SKM-1 (cell line): ENCODE results near the gene PHLDA2.

Source experiments
- DNase-seq: peaks from one replicate; lab custom pipeline; 2025; ENCODE audit not compliant: unreplicated experiment; lab: John Stamatoyannopoulos, UW

PHLDA2 gene

DNA sequence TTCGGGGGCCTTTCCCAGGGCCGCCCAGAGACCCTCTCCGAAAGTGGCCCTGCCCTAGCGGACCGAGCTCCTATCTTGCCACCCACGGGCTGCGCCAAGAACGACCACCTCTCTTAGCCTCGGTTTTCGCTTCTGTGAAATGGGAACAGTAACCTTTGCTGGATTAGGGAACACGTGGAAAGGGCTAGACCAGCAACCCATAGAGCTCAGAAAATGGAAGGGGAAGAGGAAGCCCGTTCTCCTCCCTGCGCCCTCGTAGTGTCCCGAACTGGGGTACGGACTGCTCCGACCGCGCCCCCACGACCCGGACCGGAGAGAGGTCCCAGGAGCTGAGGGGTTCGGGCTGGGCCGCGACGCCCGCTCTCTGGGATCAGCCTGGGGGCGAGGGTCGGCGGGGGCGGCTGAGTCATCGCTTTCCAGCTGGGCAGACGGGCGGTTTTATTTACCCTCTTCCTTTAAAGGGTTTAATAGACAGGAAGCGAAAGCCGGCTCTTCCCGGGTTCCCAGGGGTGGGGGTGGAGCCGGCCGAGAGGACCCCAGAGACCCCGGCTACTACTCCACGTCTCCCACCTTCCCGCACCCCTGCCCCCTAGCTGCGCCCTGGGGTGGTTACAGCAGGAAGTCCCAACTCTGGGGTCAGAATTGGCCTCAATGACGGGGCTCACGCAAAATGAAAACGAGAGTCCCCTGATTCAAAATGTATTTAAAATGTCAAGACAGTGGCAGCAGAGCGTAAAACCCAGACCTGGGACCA is 907 bp upstream of the PHLDA2 start:
- peak; percentile 11 for DNase-seq

DNA sequence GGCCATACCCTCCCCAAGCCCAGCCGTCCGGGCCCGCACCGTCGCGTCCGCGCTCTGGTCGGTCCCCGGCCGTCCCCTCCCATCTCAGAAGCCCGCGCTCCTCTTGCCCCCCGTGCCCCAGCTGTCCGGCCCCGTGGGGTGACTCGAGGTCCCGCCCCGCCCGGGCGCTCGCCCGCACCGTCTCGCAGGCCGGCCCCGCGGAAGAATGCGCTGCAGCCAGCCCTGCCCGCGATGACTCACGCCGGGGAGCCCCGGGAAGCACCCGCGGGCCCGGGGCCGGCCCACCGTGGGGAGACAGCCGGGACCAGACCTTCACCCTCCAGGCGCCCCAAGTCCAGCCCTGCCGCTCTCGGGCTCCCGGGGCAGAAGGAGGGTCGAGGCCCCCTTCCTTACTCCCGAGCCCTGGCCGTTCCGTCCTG is 320 bp upstream of the PHLDA2 start:
- DNase-seq, result no peak

DNA sequence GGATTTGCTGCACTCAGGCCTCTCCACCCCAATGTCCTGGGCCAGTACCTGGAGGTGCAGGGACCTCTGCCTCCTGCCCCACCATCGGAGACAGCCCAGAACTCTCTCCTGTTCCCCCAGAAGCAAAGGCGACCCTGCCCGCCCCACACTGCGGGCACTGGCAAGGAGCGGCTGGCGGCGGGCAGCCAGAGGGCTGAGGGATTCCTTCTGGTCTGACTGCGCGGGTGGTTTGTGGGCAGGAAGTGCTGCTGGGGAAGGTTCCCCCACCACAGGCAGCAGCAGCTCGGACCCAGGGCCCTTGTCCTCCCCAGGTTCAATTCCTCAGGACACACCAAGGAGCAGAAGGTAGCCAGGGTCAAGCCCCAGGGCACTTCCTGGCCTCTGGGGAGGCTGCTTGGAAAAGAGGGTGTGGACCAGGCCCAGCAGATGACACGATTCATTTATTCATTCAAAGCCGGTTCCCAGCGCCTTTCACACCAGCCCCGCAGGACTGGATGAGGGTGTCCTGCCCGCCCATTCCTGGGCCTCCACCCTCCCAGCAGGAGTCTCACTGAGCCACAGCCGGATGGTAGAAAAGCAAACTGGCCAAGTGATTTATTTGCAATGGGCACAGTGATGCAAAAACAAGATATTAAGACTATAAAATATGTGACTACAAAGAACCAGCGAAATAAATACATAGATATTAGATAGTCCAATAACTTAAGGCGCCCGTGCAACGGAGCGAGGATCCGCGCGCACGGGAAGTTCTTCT is 1.2 kb downstream of the PHLDA2 start:
- DNase-seq, result no peak

DNA sequence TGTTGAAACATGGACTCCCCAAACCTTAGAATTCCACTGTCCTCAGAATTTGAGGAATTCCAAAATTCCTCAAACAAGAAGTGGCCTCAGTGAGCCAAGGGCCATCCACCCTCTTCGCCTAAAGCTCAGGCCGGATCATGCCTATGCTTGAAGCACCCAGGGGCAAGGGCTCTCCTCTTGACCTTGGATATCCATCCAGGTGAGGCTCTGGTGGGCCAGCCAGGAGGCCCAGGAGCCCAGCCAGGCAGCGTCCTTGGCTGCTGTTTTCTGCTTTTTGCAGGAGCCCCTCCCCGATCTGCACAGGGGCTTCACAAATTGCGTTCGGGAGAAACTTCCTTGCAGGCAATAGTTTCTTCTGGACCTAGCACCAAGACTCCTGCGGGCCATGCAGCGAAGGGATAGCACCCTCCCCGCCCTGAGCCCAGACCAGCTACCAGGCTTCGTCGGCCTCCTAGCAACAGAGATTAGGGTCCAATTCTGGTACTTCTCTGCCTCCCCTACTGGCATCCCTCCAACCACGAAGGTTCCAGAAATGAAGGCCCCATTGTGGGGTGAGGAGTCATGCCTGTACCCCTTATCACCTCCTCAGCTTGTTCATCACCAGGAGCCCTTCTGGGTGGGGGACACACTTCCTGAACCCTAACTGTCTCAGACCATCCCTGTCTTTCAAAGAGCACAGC is 2.0 kb downstream of the PHLDA2 start:
- DNase-seq, result no peak

DNA sequence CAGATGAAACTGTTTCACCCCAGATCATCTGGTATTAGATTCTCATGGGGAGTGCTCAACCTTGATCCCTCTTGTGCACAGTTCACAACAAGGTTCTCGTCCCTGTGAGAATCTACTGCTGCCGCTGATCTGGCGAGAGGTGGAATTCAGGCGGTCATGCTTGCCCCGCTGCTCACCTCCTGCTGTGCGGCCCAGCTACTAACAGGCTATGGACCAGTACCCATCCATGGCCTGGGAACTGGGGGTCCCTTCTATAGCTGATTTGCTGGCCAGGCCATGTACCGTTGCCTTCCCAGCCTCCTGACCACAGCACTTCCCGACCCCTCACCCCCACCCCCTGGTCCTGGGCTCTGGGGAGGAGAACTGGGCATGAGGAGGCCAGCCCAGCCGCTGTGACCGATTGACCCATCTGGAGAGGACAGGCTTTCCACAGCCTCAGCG is 2.6 kb downstream of the PHLDA2 start:
- no peak for DNase-seq

DNA sequence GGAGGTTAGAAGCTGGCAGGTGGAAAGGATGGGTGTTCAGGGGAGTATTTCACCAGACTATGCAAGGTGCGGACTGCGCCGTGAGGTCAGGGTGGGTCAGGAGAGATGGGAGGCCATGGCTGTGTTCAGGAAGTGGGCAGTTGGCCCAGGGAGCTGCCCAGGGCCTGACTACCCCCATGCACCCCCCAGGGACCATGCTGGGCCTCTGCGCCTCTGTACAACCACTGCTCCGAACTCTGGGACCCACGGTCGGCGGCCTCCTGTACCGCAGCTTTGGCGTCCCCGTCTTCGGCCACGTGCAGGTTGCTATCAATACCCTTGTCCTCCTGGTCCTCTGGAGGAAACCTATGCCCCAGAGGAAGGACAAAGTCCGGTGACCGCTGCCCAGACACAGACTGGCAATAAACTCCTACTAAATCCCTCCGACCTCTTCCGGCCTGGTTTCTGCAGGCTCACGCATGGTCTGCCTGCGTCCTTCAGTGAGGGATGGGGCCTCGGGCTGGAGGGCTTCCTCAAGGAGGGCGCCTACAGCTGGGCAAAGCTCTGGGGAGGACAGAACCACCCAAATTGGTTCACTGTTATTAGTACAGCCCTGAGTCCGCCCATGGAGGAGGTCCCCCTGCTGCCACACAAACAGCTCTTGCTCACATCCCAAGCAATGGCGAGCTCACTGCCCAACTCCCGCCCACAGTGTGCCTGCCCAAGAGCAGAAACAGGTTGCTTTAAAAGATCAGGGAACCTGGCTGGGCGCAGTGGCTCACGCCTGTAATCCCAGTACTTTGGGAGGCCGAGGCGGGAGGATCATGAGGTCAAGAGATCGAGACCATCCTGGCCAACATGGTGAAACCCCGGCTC is 4.2 kb downstream of the PHLDA2 start:
- no peak for DNase-seq

DNA sequence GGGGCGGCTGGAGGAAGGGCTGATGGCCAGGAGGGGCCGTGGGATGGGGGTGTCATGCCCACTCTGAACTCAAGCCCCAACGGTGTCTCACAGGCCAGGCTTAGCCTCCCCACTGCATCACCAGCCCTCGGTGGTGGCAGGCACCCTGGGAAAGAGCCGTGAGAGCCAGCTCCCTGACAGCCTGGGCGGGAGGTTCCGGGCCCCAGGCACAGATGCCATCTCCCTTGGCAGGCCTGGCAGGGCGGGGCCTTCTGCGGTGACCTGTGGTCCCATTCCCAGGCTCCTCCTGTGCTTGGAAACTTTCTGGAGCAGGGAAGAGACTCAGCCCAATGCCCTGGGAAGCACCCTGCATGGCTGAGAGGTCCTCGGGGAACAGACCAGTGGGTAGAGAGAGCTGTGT is 4.8 kb downstream of the PHLDA2 start:
- DNase-seq, result no peak

DNA sequence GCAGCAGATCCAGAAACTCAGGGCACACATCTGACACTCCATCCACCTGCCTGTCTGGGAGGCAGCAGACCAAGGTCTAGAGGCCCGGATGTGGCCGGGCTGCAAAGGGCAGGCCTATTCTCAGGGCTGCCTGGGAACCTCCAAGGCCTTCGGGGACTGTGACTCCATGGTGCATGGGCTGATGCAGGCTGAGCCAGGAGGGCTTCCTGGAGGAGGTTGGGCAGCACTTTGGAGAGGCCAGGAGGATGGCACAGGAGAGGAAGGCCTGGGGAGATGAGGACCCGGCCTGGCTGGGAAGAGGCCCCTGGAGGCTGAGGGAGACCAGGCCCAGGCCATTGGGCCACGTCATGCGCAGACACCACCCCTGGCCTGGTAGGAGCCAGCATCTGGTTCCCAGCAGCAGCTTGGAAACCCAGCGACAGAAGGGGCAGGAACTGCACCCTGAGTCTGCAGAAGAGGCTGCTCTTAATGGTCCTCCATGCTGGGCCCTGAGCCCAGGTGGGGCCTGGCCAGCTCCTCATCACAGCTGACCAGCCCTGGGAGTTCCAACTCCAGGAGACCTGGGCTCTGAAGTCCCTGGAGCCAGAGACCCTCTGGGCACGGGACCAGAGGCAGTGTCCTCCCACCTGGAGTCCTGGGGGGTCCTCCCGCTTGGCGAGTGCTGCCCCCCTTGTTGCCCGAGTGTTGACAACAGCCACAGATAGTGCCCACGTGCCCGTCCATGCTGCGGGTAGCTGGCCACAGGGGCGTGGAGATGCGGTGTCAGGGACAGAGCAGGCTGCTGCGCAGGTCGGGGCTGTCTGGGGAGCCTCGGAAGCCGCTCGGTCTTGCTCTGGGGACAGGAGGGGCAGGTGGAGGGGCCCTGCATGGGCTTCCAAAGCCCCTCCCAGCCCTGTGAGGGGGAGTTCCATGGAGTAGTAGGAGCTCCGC is 5.5 kb downstream of the PHLDA2 start:
- DNase-seq, result no peak

DNA sequence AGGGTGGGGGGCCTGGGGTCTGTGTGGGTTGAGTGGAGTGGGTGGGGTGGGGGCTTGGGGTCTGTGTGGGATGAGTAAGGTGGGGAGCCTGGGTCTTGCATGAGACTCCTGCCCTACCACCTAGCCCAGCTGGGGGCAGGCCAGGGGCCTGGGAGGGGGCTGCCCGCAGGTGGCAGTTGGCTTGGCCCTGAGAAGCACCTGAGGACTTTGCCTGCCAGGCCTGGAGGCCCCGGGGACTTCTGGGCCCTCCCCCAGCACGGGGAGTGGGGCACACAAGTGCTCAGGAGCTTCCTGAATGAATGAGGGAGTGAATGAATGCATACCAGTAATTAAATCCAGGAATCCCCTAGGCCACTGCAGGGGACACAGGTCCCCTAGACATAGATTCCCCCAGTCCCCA is 6.6 kb downstream of the PHLDA2 start:
- DNase-seq, result no peak

DNA sequence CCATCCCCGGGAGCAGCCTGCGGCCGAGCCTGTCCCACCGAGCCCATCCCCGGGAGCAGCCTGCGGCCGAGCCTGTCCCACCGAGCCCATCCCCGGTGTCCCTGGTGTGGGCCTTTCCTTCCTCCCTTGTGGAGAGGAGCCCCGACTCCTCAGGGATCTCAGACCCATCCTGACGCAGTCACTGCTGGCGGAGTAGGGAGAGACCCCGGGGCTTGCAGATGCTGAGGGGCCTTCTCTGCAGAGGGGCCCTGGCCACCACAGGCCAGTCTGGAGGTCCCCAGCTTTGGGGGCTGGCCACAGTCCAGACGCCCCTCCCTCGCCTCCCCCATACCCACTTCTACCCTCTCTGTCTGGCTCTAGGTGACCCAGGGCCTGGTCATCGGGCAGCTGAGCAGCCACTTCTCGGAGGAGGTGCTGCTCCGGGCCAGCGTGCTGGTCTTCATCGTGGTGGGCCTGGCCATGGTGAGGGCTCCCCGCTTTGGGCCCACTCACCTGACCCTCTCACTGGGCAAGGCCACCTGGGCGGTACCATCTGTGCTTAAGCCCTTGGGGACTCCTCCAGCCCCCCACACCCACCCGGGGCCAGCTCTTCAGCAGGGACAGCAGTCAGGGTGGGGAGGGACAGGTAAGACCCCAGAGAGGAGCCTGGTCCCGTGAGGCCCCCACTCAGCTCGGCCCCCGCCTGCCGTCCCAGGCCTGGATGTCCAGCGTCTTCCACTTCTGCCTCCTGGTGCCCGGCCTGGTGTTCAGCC is 7.3 kb downstream of the PHLDA2 start:
- no peak for DNase-seq

DNA sequence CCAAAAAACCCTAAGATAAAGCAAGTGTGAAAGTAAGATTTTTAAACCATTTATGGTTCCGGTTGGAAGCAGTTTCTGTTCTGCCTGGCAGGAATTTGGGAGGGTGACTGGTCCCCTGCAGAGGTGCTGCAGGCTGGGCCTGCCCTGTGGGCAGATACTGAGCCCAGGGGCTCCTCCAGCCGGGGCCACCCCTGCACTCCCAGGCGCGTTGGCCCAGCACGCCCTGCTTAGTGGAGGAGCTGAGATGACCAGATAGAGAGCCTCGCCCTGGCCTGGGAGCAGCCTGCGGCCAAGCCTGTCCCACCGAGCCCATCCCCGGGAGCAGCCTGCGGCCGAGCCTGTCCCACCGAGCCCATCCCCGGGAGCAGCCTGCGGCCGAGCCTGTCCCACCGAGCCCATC is 8.0 kb downstream of the PHLDA2 start:
- no peak for DNase-seq

DNA sequence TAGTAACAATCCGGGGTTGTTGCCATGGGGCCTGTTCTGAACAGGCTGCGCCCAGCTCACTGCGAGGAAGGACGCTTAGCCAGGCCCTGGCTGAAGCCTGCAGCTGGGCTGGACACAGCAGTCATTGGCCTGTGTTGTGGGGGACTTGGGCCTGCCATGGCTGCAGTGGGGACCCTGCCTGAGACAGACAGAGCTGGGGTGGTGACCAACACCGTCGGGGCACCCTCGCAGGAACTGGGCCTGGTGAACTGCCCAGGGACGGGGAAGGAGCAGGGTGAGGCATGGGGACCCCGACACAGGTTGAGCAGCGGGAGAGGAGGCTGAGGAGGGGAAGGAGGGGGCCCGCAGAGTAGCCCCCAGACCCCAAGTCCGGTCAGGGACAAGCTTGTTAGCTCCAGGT is 8.9 kb downstream of the PHLDA2 start:
- no peak for DNase-seq

DNA sequence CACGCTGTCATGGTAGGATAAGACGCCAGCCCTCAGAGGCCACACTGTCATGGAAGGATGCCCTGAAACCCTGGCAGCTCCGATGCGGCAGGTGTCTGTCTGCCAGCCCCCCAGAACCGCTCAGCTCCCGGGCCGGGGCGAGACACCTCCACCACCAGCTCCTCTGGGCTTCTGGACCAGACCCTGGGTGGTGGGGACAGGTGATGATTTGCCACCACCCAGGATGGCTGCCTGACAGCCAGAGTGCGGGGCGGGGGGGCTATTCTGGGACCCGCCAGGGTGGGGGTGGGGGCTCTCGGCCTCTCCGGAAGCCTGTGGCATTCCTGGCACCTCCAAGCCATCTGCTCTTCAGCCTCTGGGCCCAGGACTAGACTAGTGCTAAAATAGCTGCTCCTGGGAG is 9.4 kb downstream of the PHLDA2 start:
- no peak for DNase-seq

DNA sequence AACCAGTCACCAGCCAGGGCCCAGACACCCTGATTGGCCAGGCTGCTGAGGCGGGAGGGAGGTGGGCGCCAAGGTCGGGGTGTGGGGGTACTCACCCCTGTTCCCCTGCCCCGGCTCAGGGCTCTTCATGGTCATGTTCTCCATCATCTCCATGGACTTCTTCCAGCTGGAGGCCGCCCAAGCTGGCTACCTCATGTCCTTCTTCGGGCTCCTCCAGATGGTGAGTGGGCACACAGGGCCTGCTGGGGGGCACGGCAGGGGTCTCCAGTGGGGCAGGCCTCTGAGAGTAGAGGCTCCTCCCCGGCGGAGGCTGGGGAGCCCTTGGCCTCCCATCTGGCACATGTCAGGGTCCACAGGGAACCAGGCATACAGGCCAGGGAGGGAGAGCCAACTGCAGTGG is 10.0 kb downstream of the PHLDA2 start:
- no peak for DNase-seq

DNA sequence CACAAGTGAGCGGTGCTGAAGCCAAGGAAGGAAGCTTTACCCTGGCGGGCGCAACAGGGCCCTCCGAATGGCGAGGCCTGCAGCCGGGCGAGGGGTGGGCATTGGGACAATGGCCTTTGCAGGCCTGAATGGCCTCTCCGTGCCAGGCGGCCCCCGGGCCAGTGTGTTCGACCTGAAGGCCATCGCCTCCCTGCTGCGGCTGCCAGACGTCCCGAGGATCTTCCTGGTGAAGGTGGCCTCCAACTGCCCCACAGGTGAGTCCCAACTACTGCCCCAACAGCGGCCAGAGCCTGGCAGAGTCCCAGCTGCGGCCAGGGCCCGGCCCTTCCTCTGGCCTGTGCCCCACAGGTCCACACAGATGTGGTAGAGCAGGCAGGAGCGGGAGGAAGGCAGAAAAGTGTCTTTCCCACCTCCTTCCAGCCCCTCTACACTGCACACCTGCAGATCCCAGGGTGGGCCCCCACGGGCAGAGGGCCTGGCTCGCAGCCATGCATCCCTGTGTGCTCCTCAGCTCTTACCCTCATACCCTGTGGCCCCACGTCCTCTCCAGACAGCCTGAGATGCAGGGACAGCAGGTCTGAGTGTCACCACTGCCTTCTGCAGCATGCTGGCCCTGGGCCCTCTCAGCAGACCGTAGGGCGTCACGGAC is 11.3 kb downstream of the PHLDA2 start:
- no peak for DNase-seq

DNA sequence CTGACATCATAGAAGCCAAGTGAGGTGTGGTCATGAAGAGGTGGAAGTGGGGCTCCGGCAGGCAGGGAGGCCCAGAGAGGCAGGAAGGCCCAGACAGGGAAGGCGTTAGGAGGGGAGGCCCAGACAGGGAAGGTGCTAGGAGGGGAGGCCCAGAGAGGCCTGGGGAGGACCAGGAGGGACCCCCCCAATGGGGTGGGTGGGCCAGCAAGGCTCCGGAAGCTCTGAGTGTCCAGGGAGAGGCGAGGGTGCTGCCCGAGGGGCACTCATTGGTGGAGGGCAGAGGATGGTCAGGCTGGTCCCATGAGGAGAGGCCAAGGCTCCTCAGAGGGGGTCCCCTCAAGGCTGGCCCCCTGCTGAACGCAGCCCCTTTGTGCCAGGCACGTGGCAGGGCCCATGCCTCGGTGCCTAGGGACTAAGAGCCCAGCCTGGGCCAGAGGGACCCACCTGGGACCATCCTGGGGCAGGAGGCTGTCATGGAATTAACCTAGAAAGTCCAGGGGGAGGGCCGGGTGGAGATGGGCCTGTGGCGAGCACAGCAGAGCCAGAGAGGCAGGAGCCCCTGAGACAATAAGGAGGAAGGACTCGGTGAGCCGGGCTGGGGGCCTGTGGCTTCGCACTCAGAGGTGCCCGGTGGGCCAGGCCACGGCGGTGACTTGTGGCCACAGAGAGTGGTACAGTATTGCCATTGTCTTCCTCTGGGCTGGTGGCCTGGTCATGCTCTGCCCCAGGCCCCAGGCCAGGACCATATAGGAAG is 12.2 kb downstream of the PHLDA2 start:
- DNase-seq, result no peak

DNA sequence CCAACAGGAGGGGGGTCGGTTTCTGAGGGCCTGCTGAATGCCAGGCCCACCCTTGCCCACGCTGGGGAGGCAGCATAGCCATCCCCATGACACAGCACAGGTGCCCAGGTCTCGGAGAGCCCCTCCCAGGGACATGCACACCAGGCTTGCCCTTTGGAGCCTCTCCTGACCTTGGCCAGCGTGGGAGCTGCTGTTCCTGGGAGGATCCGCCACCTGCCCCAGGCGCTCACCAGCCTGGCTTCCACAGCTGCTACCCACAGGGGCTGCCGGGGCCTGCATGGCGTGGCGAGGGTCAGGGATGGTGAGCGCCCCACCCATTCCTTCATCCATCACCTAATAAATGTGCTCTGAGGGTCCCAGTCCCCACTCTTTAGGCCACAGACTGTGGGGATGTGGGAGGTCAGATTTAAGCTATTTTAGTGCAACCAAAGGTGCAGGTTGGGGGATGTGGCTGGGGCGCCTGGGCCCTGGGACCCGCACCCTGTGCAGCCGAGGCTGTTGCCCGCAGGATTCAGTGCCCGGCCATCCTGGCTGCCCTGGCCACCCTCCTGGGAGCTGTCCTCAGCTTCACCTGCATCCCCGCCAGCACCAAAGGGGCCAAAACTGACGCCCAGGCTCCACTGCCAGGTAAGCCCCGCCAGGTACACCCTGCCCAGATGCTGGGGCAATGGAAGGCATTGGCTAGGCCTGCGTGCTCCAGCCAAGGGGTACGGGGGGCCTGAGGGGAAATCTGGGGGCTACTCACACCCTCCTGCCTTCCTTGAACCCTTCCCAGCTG is 12.9 kb downstream of the PHLDA2 start:
- DNase-seq, result no peak
